ENCODE data around the gene CCSER1.

The CCSER1 gene

GRCh38 chr4:90946945-90947344, 819.8 kb downstream of the CCSER1 start:
- no peak for ATAC-seq (replicated peaks; ENCODE audit: extremely low read depth, poor library complexity, severe bottlenecking)
- Mint-ChIP-seq H3K4me3 (no peak overlapping the region), H3K27me3 (no peaks in the 10 kb centered on the region), H3K27ac (ENCODE audit: low read depth) (no peak overlapping the region), H3K36me3 (ENCODE audit: insufficient read depth) (peaks cover 1% of the 10 kb centered on the region), H3K9me3 (peaks cover 11% of the 10 kb centered on the region), H3K4me1 (no peaks in the 10 kb centered on the region)
- DNase-seq (ENCODE audit: low spot score in 2 of 2), result no peak

DNA sequence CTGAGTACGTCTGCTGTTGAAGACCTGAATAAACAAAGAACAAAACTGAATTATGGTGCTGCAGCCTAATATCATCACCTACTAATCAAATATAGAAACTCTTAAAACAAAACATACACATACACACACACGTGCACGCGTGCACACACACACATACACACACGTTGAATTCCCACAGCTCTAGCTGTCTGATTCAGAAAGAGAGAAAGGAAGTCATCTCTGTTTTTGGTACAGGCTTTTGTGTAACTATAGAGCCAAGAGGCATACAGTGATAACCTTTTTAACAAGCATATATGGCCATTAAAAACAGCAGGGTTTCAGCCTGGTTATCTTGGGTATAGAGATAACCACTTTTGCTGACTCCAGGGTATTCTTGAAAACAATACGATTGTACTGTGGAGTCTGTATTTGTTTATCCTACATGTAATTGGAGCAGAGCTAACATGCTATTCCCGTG, 823.2 kb downstream of the CCSER1 start:
- Mint-ChIP-seq H3K4me1 (no peaks in the 10 kb centered on the region), H3K27ac (ENCODE audit: low read depth) (no peak overlapping the region), H3K4me3 (no peak overlapping the region), H3K9me3 (no peaks in the 10 kb centered on the region), H3K27me3 (no peaks in the 10 kb centered on the region), H3K36me3 (ENCODE audit: insufficient read depth) (no peaks in the 10 kb centered on the region)
- ATAC-seq (replicated peaks; ENCODE audit: extremely low read depth, poor library complexity, severe bottlenecking) (no peak), DNase-seq (ENCODE audit: low spot score in 2 of 2) (no peak)

DNA sequence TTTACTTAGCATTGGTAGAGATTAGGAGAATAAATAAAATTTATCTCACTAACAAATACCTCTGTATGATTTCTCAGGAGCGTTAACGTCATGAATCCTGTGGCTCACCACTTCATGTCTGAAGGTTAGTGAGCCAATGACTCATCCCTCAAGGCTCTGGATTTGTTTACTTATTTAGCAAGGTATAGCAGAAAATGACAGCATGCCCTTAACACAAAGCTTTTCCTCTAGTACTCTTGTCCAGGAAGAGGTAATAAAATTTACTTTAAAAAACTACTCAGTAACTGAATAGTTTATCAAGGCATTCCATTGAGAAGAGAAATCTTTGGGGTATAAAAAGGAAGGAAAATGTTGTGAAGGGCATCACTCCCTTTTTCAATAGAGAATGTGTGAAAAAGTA, 823.8 kb downstream of the CCSER1 start:
- DNase-seq (ENCODE audit: low spot score in 2 of 2) (no peak), ATAC-seq (replicated peaks; ENCODE audit: extremely low read depth, poor library complexity, severe bottlenecking) (no peak)
- Mint-ChIP-seq H3K9me3 (no peaks in the 10 kb centered on the region), H3K4me3 (no peak overlapping the region), H3K4me1 (no peaks in the 10 kb centered on the region), H3K36me3 (ENCODE audit: insufficient read depth) (no peaks in the 10 kb centered on the region), H3K27me3 (no peaks in the 10 kb centered on the region), H3K27ac (ENCODE audit: low read depth) (no peak overlapping the region)

DNA sequence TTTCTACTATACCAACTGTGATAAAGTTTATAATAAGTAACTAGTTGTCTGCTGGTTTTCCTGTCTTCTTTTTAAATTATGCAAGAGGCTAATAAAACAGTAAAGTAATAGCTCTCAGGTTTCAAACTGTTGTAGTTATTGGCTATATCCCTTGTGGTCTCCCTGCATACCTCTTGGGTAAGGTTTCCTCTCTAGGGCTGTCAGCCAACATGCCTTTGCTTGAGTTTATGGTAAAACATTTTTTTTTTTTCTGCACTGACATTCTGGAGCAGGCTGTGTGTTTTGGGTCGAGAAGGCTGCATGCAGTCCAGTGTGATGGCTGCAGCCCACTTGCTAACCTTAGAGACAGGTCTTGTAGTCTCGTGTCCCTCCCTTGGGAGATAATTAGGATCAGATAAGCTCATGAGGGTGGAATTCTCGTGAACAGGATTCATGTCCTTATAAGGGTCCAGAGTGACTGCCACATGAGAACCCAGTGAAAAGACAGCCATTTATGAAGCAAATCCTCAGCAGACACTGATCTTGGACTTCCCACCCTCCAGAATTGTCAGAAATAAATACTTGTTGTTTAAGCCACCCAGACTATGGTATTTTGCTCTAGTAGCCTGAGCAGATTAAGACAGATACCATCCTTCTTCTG, 831.2 kb downstream of the CCSER1 start:
- no peak overlapping the region for H3K4me3 Mint-ChIP-seq
- no peaks in the 10 kb centered on the region for H3K36me3 Mint-ChIP-seq (ENCODE audit: insufficient read depth)
- ATAC-seq (replicated peaks; ENCODE audit: extremely low read depth, poor library complexity, severe bottlenecking), result no peak
- no peak for DNase-seq (ENCODE audit: low spot score in 2 of 2)
- no peaks in the 10 kb centered on the region for H3K27me3 Mint-ChIP-seq
- H3K27ac Mint-ChIP-seq (ENCODE audit: low read depth), result no peak overlapping the region
- H3K4me1 Mint-ChIP-seq, result no peaks in the 10 kb centered on the region
- H3K9me3 Mint-ChIP-seq, result peaks cover 10% of the 10 kb centered on the region

GRCh38 chr4:90960433-90960832, 833.2 kb downstream of the CCSER1 start:
- Mint-ChIP-seq H3K27ac (ENCODE audit: low read depth) (no peak overlapping the region), H3K4me3 (no peak overlapping the region), H3K4me1 (no peaks in the 10 kb centered on the region), H3K36me3 (ENCODE audit: insufficient read depth) (no peaks in the 10 kb centered on the region), H3K9me3 (peaks cover 15% of the 10 kb centered on the region), H3K27me3 (no peaks in the 10 kb centered on the region)
- DNase-seq (ENCODE audit: low spot score in 2 of 2) (no peak), ATAC-seq (replicated peaks; ENCODE audit: extremely low read depth, poor library complexity, severe bottlenecking) (no peak)

GRCh38 chr4:90960840-90961239, 833.6 kb downstream of the CCSER1 start:
- Mint-ChIP-seq H3K4me1 (no peaks in the 10 kb centered on the region), H3K27me3 (no peaks in the 10 kb centered on the region), H3K27ac (ENCODE audit: low read depth) (no peak overlapping the region), H3K9me3 (peaks cover 18% of the 10 kb centered on the region), H3K4me3 (no peak overlapping the region), H3K36me3 (ENCODE audit: insufficient read depth) (no peaks in the 10 kb centered on the region)
- DNase-seq (ENCODE audit: low spot score in 2 of 2) (no peak), ATAC-seq (replicated peaks; ENCODE audit: extremely low read depth, poor library complexity, severe bottlenecking) (no peak)

GRCh38 chr4:90970021-90970420, 842.8 kb downstream of the CCSER1 start:
- Mint-ChIP-seq H3K36me3 (ENCODE audit: insufficient read depth) (peaks cover 3% of the 10 kb centered on the region), H3K4me1 (no peaks in the 10 kb centered on the region), H3K27me3 (no peaks in the 10 kb centered on the region), H3K4me3 (no peak overlapping the region), H3K9me3 (peaks cover 32% of the 10 kb centered on the region), H3K27ac (ENCODE audit: low read depth) (no peak overlapping the region)
- DNase-seq (ENCODE audit: low spot score in 2 of 2), result no peak
- ATAC-seq (replicated peaks; ENCODE audit: extremely low read depth, poor library complexity, severe bottlenecking), result no peak

DNA sequence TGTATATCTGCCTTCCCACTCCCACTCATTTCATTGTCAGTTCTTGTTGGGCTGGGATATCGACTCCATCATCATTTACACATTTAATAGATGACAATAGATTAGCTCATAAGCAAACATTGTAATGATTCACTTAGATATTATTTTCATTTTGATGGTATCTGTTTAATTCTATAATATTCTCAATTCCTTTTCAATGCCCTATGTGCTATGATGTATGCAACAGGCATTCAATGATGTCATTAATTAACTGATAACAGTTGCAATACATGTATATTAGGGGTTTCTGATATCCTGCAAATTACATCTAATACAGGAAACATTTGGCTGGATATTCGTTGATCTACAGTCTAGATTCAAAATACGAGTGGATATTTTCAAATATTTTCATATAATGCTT, 850.5 kb downstream of the CCSER1 start:
- H3K9me3 Mint-ChIP-seq, result peaks cover 10% of the 10 kb centered on the region
- H3K27ac Mint-ChIP-seq (ENCODE audit: low read depth), result no peak overlapping the region
- H3K4me3 Mint-ChIP-seq, result no peak overlapping the region
- H3K4me1 Mint-ChIP-seq, result no peaks in the 10 kb centered on the region
- peaks cover 3% of the 10 kb centered on the region for H3K36me3 Mint-ChIP-seq (ENCODE audit: insufficient read depth)
- ATAC-seq (replicated peaks; ENCODE audit: extremely low read depth, poor library complexity, severe bottlenecking), result no peak
- no peaks in the 10 kb centered on the region for H3K27me3 Mint-ChIP-seq
- DNase-seq (ENCODE audit: low spot score in 2 of 2), result no peak

DNA sequence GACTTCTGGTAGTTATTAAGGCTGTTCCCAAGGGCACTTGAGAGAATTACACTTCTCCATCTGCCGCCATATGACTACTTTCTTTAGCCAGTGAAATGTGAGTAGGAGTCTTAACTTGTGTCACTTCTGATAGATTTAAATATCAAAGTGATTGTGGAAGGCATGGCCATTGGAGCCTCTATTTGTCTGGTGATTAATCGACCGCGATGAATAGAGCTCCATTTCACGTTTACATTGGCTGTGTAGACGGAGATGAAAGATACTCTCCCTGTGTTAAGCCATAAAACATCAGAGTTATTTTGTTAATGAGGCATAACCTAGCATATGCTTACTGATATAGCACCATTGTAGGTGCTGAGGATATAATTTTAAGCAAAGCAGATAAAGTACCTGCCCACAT, 852.4 kb downstream of the CCSER1 start:
- Mint-ChIP-seq H3K4me1 (no peaks in the 10 kb centered on the region), H3K9me3 (peaks cover 14% of the 10 kb centered on the region), H3K36me3 (ENCODE audit: insufficient read depth) (no peaks in the 10 kb centered on the region)

GRCh38 chr4:90982813-90983212, 855.6 kb downstream of the CCSER1 start:
- peaks cover 21% of the 10 kb centered on the region for H3K9me3 Mint-ChIP-seq
- H3K4me1 Mint-ChIP-seq, result no peaks in the 10 kb centered on the region
- DNase-seq (ENCODE audit: low spot score in 2 of 2) (no peak), ATAC-seq (replicated peaks; ENCODE audit: extremely low read depth, poor library complexity, severe bottlenecking) (no peak)
- no peaks in the 10 kb centered on the region for H3K36me3 Mint-ChIP-seq (ENCODE audit: insufficient read depth)
- no peaks in the 10 kb centered on the region for H3K27me3 Mint-ChIP-seq
- H3K27ac Mint-ChIP-seq (ENCODE audit: low read depth), result no peak overlapping the region
- no peak overlapping the region for H3K4me3 Mint-ChIP-seq

More for the DNA sequence above, 852.4 kb downstream of the CCSER1 start:
- ATAC-seq (replicated peaks; ENCODE audit: extremely low read depth, poor library complexity, severe bottlenecking), result no peak
- no peaks in the 10 kb centered on the region for H3K27me3 Mint-ChIP-seq
- no peak overlapping the region for H3K27ac Mint-ChIP-seq (ENCODE audit: low read depth)
- no peak for DNase-seq (ENCODE audit: low spot score in 2 of 2)
- H3K4me3 Mint-ChIP-seq, result no peak overlapping the region

DNA sequence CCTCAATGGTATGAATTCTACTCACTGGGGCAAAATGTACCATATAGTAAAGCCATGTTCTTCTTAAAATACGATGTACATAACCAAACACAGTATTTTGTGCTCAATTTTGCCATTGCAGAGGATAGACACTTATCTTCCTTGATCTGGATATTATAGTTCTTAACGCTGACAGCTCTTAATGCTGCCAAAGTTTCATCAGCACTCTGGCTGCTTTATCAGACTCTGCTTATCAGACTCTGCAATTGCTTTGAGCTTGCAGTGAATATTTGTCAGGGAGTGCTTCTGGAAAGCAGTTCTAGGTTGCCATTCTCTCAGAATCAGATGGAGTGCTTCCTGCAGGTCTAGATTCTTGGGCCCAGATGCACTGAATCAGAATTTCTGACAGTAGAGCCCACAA, 863.1 kb downstream of the CCSER1 start:
- Mint-ChIP-seq H3K36me3 (ENCODE audit: insufficient read depth) (peaks cover 2% of the 10 kb centered on the region), H3K27ac (ENCODE audit: low read depth) (no peak overlapping the region), H3K27me3 (no peaks in the 10 kb centered on the region), H3K4me3 (no peak overlapping the region), H3K4me1 (no peaks in the 10 kb centered on the region), H3K9me3 (peaks cover 10% of the 10 kb centered on the region)
- ATAC-seq (replicated peaks; ENCODE audit: extremely low read depth, poor library complexity, severe bottlenecking), result no peak
- no peak for DNase-seq (ENCODE audit: low spot score in 2 of 2)

DNA sequence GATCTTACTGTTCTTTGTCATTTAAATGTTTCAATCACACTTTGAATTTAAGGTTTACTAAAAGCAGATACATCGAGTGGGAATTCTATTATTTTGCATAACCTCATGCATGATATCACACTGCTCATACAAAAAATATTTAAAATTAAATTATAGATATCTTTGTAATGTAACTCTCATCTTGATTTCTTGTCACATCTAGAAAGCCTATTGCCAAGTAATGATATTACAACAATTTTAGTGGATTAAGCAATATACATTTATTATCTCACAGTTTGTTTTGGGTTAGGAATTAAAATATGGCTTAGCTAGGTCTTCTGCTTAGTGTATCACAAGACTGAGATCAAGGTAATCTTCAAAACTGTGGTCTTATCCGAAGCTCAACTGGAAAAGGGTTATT, 865.0 kb downstream of the CCSER1 start:
- DNase-seq (ENCODE audit: low spot score in 2 of 2) (no peak), ATAC-seq (replicated peaks; ENCODE audit: extremely low read depth, poor library complexity, severe bottlenecking) (no peak)
- Mint-ChIP-seq H3K9me3 (peaks cover 6% of the 10 kb centered on the region), H3K27ac (ENCODE audit: low read depth) (no peak overlapping the region), H3K4me3 (no peak overlapping the region), H3K36me3 (ENCODE audit: insufficient read depth) (peaks cover 2% of the 10 kb centered on the region), H3K4me1 (no peaks in the 10 kb centered on the region), H3K27me3 (no peaks in the 10 kb centered on the region)

DNA sequence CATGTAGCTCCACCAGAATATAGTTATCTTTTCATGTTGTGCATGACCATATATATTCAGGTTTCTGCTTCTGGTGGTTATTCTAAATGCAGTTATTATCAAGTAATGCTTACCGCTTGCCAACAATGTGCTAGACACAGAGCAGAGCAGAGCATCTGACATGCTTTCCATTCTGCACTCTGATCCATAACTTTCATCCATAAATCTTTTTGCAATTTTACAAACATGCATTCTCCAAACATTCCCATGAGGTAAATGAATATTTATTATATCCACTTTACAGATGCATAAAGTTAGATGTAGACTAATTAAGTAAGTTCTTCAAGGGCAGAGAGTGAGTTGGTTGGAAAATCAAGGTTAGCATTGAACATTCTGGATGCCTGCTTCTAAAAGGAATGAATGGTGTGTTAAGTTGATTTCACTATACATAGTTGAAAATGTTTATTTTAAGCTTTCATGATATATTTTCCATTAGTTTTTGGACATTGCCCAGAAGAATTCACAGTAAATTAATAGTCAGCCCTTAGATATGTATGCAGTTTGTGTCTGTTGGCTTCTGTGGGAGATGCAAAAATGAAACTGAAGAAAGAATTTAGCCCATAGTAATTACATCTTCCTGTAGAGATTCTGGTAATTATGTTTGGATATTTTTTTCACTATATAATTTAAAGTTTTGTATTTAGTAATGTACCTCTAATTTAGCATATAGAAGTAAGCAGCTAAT, 867.8 kb downstream of the CCSER1 start:
- Mint-ChIP-seq H3K36me3 (ENCODE audit: insufficient read depth) (peaks cover 2% of the 10 kb centered on the region), H3K4me1 (no peaks in the 10 kb centered on the region), H3K9me3 (peaks cover 5% of the 10 kb centered on the region), H3K27me3 (no peaks in the 10 kb centered on the region), H3K27ac (ENCODE audit: low read depth) (no peak overlapping the region), H3K4me3 (no peak overlapping the region)
- DNase-seq (ENCODE audit: low spot score in 2 of 2) (no peak), ATAC-seq (replicated peaks; ENCODE audit: extremely low read depth, poor library complexity, severe bottlenecking) (no peak)
